ENCODE measurements around the gene TIMP1.

The TIMP1 gene

DNA sequence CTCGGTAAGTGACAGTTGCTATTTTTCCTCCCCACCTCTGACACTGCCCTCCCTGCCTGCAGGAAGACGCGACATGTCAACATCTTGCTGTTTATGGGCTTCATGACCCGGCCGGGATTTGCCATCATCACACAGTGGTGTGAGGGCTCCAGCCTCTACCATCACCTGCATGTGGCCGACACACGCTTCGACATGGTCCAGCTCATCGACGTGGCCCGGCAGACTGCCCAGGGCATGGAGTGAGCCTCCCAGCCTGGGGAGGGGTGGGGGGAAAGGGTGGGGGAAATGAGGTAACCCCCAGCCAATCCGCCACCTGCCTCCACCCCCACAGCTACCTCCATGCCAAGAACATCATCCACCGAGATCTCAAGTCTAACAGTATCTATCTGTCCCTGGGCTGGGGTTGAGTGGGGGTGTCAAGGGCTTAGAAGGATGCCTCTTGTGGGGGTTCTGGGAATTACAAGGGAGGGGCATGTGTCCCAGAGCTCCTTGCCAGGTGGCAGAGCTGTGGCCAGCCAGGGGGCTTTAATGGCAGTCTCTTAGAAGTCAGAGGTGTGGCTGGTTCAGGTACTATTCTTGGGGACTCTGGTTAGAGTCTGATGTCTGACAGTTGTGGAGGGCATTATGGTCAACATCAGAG is 13.5 kb upstream of the TIMP1 start:
- ATAC-seq (peak; percentile 65), DNase-seq (peak; percentile 37 to 38)
- Mint-ChIP-seq H3K27me3 (no peaks in the 10 kb centered on the region), H3K4me1 (peaks cover 51% of the 10 kb centered on the region), H3K4me3 (no peak overlapping the region), H3K27ac (no peak overlapping the region), H3K9me3 (no peaks in the 10 kb centered on the region)

DNA sequence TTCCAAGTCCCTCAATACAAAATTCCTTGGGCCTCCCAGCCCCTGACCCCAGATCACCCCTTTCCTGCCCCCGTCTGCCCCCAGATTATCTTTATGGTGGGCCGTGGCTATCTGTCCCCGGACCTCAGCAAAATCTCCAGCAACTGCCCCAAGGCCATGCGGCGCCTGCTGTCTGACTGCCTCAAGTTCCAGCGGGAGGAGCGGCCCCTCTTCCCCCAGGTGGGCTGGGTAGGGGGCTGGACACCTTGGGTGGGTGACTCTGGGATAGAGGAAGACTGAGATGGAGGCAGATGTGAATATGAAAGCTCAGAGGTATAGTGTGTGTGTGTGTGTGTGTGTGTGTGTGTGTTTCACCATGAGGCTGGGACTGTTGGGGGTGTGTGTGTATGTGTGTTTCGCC is 11.4 kb upstream of the TIMP1 start:
- Mint-ChIP-seq H3K27me3 (no peaks in the 10 kb centered on the region), H3K27ac (peak overlapping the region in 1 of 2 donors; percentile 33), H3K4me1 (peaks cover 43% of the 10 kb centered on the region), H3K4me3 (no peak overlapping the region), H3K9me3 (no peaks in the 10 kb centered on the region)
- DNase-seq = no peak
- no peak for ATAC-seq

GRCh38 chrX:47571215-47571614 is 11.0 kb upstream of the TIMP1 start:
- peaks cover 43% of the 10 kb centered on the region for H3K4me1 Mint-ChIP-seq
- no peaks in the 10 kb centered on the region for H3K9me3 Mint-ChIP-seq
- H3K27me3 Mint-ChIP-seq = no peaks in the 10 kb centered on the region
- ATAC-seq (no peak), DNase-seq (no peak)
- H3K27ac Mint-ChIP-seq = no peak overlapping the region
- no peak overlapping the region for H3K4me3 Mint-ChIP-seq

- no peaks in the 10 kb centered on the region for H3K9me3 Mint-ChIP-seq
- H3K27me3 Mint-ChIP-seq = no peaks in the 10 kb centered on the region
- DNase-seq = no peak
- H3K27ac Mint-ChIP-seq = no peak overlapping the region
- ATAC-seq = no peak
- peaks cover 39% of the 10 kb centered on the region for H3K4me1 Mint-ChIP-seq
- H3K4me3 Mint-ChIP-seq = no peak overlapping the region
Observed at GRCh38 chrX:47571896-47572295, 10.3 kb upstream of the TIMP1 start.

GRCh38 chrX:47572773-47573340 is 9.4 kb upstream of the TIMP1 start:
- peak overlapping the region in 1 of 2 donors; percentile 51 for H3K27ac Mint-ChIP-seq
- no peak for ATAC-seq
- H3K4me1 Mint-ChIP-seq = peaks cover 38% of the 10 kb centered on the region
- H3K4me3 Mint-ChIP-seq = peak overlapping the region; percentile 29 to 54
- no peak for DNase-seq
- H3K27me3 Mint-ChIP-seq = no peaks in the 10 kb centered on the region
- H3K9me3 Mint-ChIP-seq = no peaks in the 10 kb centered on the region

GRCh38 chrX:47573341-47574075 is 8.7 kb upstream of the TIMP1 start:
- Mint-ChIP-seq H3K27me3 (no peaks in the 10 kb centered on the region), H3K27ac (peak overlapping the region; percentile 91 to 97), H3K9me3 (no peaks in the 10 kb centered on the region), H3K4me1 (peaks cover 45% of the 10 kb centered on the region), H3K4me3 (peak overlapping the region; percentile 29 to 54)
- no peak for DNase-seq
- peak; percentile 8 for ATAC-seq

DNA sequence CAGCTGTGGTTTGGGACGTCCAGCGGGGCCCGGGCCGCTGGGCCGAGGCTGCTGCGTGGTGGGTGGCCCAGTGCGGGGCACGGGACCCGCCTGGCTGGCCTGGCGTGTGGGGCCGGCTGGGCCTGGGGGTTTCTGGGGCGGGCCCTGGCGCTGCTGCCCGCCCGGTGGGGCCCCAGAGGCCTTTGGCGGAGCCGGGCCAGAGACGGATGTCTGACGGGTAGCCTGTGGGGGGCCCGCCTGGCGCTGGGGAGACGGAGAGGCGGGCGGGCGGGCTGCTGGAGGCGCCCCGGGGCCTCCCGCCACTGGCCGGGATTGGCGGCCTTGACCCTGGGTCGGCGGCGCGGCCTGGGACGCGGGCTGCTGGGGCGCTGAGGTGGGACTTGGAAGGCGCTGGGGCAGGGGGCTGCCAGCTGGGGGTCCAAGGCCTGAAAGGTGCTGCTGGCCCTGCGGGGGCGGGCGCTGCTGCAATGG is 8.1 kb upstream of the TIMP1 start:
- Mint-ChIP-seq H3K27me3 (no peaks in the 10 kb centered on the region), H3K4me3 (peak overlapping the region in 1 of 2 donors; percentile 61), H3K9me3 (no peaks in the 10 kb centered on the region), H3K27ac (no peak overlapping the region), H3K4me1 (peaks cover 41% of the 10 kb centered on the region)
- DNase-seq (no peak), ATAC-seq (peak; percentile 44)

DNA sequence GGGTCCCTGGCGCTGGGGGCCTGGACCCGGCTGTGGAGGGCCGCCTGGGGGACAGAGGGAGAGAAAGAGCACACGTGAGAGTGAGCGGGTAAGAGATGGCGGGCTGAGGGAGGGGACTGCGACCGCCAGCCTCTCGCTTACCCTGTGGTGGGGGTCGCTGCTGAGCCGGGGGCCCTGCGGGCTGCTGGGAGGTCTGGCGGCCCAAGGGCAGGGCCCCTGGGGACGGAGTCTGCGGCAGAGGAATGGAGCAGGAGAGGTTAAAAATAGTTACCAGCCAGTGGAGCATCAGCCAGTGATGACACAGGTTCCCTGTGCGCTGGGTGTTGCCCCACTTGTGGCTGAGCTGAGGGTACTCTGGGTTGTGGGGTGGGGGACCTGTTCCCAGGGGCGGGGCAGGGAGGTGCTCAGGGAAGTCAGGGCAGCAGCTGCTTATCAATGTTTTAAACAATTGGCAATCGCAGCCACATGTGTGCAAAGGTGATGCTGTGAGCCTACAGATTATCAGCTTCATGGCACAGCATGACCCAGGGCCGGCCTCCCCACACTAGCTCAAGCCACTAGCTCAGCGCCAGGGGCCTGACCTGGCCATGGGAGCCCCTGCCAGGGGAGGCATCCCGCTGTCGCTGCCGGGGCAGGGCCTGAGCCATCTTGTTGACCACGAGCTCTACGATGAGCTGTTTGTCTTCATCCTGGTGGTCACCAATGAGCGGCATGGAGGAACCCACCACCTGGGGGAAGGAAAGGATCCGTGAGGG is 7.5 kb upstream of the TIMP1 start:
- Mint-ChIP-seq H3K27me3 (no peaks in the 10 kb centered on the region), H3K9me3 (no peaks in the 10 kb centered on the region), H3K4me3 (peak overlapping the region in 1 of 2 donors; percentile 61), H3K27ac (no peak overlapping the region), H3K4me1 (peaks cover 46% of the 10 kb centered on the region)
- ATAC-seq (peak; percentile 21), DNase-seq (no peak)

GRCh38 chrX:47576021-47576898 is 6.0 kb upstream of the TIMP1 start:
- Mint-ChIP-seq H3K27ac (no peak overlapping the region), H3K27me3 (no peaks in the 10 kb centered on the region), H3K9me3 (no peaks in the 10 kb centered on the region), H3K4me3 (no peak overlapping the region), H3K4me1 (peaks cover 41% of the 10 kb centered on the region)
- no peak for ATAC-seq
- DNase-seq = no peak

DNA sequence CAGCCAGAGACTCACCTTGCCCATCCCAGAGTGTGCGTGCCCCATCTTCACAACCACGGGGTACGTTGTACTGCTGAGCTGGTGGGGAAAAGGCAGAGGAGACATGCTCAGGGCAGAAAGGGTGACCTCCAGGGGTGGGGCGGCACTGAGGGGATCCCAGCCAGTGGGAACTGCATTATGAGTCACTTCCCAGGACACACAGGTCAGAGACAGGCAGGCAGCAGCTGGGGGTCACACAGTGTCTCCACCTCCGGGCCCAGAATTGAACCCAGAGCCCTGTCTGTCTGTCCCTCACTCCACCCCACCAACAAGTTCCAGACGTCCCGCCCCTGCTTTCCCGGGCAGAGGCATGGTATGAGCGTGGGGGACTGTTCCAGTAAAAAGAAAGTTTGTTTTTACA is 4.8 kb upstream of the TIMP1 start:
- H3K27ac Mint-ChIP-seq = no peak overlapping the region
- H3K4me1 Mint-ChIP-seq = peaks cover 42% of the 10 kb centered on the region
- H3K9me3 Mint-ChIP-seq = no peaks in the 10 kb centered on the region
- DNase-seq (no peak), ATAC-seq (no peak)
- H3K4me3 Mint-ChIP-seq = no peak overlapping the region
- no peaks in the 10 kb centered on the region for H3K27me3 Mint-ChIP-seq

DNA sequence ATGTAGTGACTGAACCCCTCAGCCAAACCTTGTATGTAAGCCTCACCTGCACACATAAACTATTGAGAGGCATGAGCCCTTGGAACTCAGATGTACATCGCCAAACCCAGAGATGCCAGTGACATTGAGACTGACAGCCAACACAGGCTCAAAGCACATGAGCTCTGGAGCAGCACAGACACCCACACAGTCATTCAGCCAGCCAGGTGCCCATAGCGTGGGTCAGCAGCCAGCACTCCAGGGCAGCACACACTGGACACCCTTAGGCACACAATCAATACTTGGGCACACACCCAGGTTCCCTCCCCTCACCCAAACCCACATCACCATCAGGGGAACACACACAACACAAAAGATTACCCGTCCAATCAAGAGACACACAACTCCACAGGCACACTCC is 4.3 kb upstream of the TIMP1 start:
- Mint-ChIP-seq H3K4me1 (peaks cover 42% of the 10 kb centered on the region), H3K9me3 (no peaks in the 10 kb centered on the region), H3K27ac (no peak overlapping the region), H3K4me3 (no peak overlapping the region), H3K27me3 (no peaks in the 10 kb centered on the region)
- ATAC-seq (no peak), DNase-seq (no peak)

DNA sequence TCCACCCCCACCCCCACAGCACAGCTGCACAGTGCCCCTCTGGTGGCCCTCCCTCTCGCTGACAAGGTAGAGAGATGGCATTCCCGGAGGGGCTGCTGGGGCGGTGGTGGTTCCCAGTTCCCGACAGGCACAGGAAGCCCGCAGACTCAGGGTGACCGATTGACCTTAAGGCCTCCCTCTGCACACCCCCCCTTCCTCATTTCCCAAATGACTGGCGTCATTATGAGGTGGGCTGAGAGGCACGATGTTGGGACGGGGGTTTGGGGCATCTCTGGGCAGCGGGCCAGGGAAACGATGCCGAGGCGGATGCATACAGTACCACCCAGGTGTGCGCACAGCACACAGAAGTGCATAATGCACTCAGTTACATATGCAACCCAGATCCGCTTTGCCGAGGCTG is 3.5 kb upstream of the TIMP1 start:
- H3K27me3 Mint-ChIP-seq = no peaks in the 10 kb centered on the region
- H3K27ac Mint-ChIP-seq = no peak overlapping the region
- ATAC-seq = no peak
- peaks cover 42% of the 10 kb centered on the region for H3K4me1 Mint-ChIP-seq
- H3K9me3 Mint-ChIP-seq = no peaks in the 10 kb centered on the region
- H3K4me3 Mint-ChIP-seq = no peak overlapping the region
- no peak for DNase-seq

DNA sequence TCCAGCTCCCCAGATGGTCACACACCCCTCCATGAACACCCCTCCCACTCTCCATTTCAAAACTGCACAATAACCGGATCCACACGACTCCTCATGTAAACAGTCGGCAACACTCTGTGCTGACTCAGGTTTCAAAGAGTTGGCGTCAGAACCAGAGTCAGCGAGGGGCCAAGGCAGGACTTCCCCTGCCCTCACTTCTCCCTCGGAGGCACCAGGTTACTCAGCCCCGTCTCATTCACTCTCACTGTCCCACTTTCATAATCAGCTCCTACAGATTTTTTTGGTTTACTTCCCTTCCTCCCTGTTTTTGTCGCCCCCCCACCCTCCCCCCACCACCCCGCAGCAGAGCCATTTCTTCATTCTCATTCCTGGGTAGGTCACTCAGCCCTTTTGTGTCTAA is 2.7 kb upstream of the TIMP1 start:
- Mint-ChIP-seq H3K4me1 (peaks cover 44% of the 10 kb centered on the region), H3K9me3 (no peaks in the 10 kb centered on the region), H3K27me3 (no peaks in the 10 kb centered on the region), H3K4me3 (no peak overlapping the region), H3K27ac (no peak overlapping the region)
- no peak for DNase-seq
- peak; percentile 42 for ATAC-seq

DNA sequence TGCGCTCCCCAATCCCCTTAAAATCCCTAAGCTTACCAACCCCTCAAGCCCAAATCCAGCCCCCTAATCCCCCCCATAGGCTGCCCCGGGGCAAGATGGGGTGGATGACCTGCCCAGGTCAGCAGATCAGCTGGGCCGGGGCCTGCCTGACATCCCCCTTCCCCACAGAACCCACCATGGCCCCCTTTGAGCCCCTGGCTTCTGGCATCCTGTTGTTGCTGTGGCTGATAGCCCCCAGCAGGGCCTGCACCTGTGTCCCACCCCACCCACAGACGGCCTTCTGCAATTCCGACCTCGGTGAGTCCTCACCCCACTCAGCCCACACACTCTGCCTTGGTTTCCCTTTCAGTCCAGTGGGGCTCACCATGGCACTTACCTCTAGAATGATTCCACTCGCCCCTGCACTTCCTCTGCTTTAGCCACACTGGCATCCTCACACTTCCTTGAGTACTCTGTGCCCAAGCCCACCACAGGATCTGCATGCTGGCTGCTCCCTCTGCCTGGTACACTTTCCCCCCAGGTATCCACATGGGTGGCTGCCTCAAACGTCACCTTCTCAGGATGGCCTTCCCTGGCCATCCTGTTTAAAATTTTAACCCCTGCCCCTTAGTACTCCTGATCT is 1.1 kb downstream of the TIMP1 start:
- no peak overlapping the region for H3K27ac Mint-ChIP-seq

More for the DNA sequence above, 1.1 kb downstream of the TIMP1 start:
- Mint-ChIP-seq H3K9me3 (no peaks in the 10 kb centered on the region), H3K27me3 (no peaks in the 10 kb centered on the region), H3K4me1 (peaks cover 44% of the 10 kb centered on the region), H3K4me3 (peak overlapping the region in 1 of 2 donors; percentile 12)
- DNase-seq (no peak), ATAC-seq (no peak)
